H9 (cell line): ENCODE results near the gene PAQR5. TPM values are rescaled to one million over a fixed set of nuclear protein-coding genes. Genes with fewer than 3 reads are reported as not detected.

Experiments used
- DNase-seq: peaks from one replicate; pipeline ENCODE4 v3.0.0-alpha.2; 2017
- H2AFZ ChIP-seq: one replicate; pipeline ENCODE4 v1.6.1; 2013; ENCODE audit warnings: mild to moderate bottlenecking, low read length, control low read depth, moderate library complexity
- H2AK5ac ChIP-seq: 2 replicates; pipeline ENCODE4 v1.6.1; 2013; ENCODE audit warnings: low read length, control low read depth, mixed read lengths; ENCODE audit not compliant: insufficient read length
- H2BK120ac ChIP-seq: one replicate; pipeline ENCODE4 v1.6.1; 2013; ENCODE audit warnings: low read depth, mild to moderate bottlenecking, low read length, control low read depth, inconsistent platforms; ENCODE audit not compliant: poor library complexity, severe bottlenecking
- H2BK12ac ChIP-seq: 2 replicates; pipeline ENCODE4 v1.6.1; 2013; ENCODE audit warnings: low read length, control low read depth, mixed read lengths, low read depth; ENCODE audit not compliant: insufficient read length
- H2BK15ac ChIP-seq: 2 replicates; pipeline ENCODE4 v1.6.1; 2013; ENCODE audit warnings: low read depth, low read length, control low read depth
- H2BK20ac ChIP-seq: one replicate; pipeline ENCODE4 v1.6.1; 2013; ENCODE audit warnings: low read depth, mild to moderate bottlenecking, low read length, control low read depth, inconsistent platforms; ENCODE audit not compliant: poor library complexity, severe bottlenecking
- H2BK5ac ChIP-seq: 2 replicates; pipeline ENCODE4 v1.6.1; 2013; ENCODE audit warnings: low read length, control low read depth, mixed read lengths; ENCODE audit not compliant: insufficient read length
- H3K14ac ChIP-seq: 2 replicates; pipeline ENCODE4 v1.6.1; 2013; ENCODE audit warnings: low read length, control low read depth; ENCODE audit not compliant: insufficient read depth
- H3K18ac ChIP-seq: 2 replicates; pipeline ENCODE4 v1.6.1; 2013; ENCODE audit warnings: low read depth, mild to moderate bottlenecking, mixed read lengths, low read length, control low read depth; ENCODE audit not compliant: insufficient read length
- H3K23ac ChIP-seq: 2 replicates; pipeline ENCODE4 v1.6.1; 2013; ENCODE audit warnings: low read length, control low read depth, mixed read lengths, low read depth; ENCODE audit not compliant: insufficient read length
- H3K23me2 ChIP-seq: 2 replicates; pipeline ENCODE4 v1.6.1; 2013; ENCODE audit warnings: low read depth, mild to moderate bottlenecking, mixed read lengths, low read length, control low read depth; ENCODE audit not compliant: insufficient read length, poor library complexity, severe bottlenecking
- H3K27ac ChIP-seq: 2 replicates; pipeline ENCODE4 v1.5.1; 2013; ENCODE audit warnings: low read length, control low read depth, mixed read lengths, low read depth; ENCODE audit not compliant: insufficient read length
- H3K27me3 ChIP-seq: 2 replicates; pipeline ENCODE4 v1.6.1; 2013; ENCODE audit warnings: low read length, control low read depth, inconsistent platforms; ENCODE audit not compliant: insufficient read depth
- H3K4ac ChIP-seq: 2 replicates; pipeline ENCODE4 v1.6.1; 2013; ENCODE audit warnings: low read depth, mild to moderate bottlenecking, control low read depth, inconsistent platforms, low read length, moderate library complexity
- H3K4me1 ChIP-seq: 2 replicates; pipeline ENCODE4 v1.6.1; 2013; ENCODE audit warnings: low read length, control low read depth, inconsistent platforms; ENCODE audit not compliant: insufficient read depth
- H3K4me2 ChIP-seq: 2 replicates; pipeline ENCODE4 v1.6.1; 2013; ENCODE audit warnings: low read length, control low read depth, mixed read lengths; ENCODE audit not compliant: insufficient read length, insufficient read depth
- H3K56ac ChIP-seq: 2 replicates; pipeline ENCODE4 v1.6.1; 2013; ENCODE audit warnings: low read depth, mild to moderate bottlenecking, mixed read lengths, low read length, control low read depth; ENCODE audit not compliant: insufficient read length
- H3K79me1 ChIP-seq: 2 replicates; pipeline ENCODE4 v1.6.1; 2013; ENCODE audit warnings: low read depth, mild to moderate bottlenecking, moderate library complexity, low read length, control low read depth, inconsistent platforms; ENCODE audit not compliant: insufficient read depth, poor library complexity, severe bottlenecking
- H3K79me2 ChIP-seq: 2 replicates; pipeline ENCODE4 v1.6.1; 2013; ENCODE audit warnings: low read length, control low read depth, inconsistent platforms; ENCODE audit not compliant: insufficient read depth
- H3K9ac ChIP-seq: 2 replicates; pipeline ENCODE4 v1.6.1; 2013; ENCODE audit warnings: low read length, control low read depth, mixed read lengths; ENCODE audit not compliant: insufficient read length; ENCODE audit errors: extremely low read depth
- H3K9me3 ChIP-seq: one replicate; pipeline ENCODE4 v1.6.1; 2013; ENCODE audit warnings: low read depth, low read length, inconsistent platforms; ENCODE audit not compliant: control insufficient read depth
- H3T11ph ChIP-seq: one replicate; pipeline ENCODE4 v1.6.1; 2013; ENCODE audit warnings: mild to moderate bottlenecking, low read length, control low read depth, inconsistent platforms
- H4K20me1 ChIP-seq: one replicate; pipeline ENCODE4 v1.6.1; 2013; ENCODE audit not compliant: control insufficient read depth, insufficient read length, insufficient read depth
- H4K5ac ChIP-seq: 2 replicates; pipeline ENCODE4 v1.6.1; 2013; ENCODE audit warnings: low read depth, mild to moderate bottlenecking, mixed read lengths, low read length, control low read depth; ENCODE audit not compliant: insufficient read length
- H4K8ac ChIP-seq: replicated peaks from 2 replicates; pipeline ENCODE4 v1.6.1; 2013; ENCODE audit warnings: low read length, control low read depth, mixed read lengths, low read depth; ENCODE audit not compliant: insufficient read length
- H4K91ac ChIP-seq: 2 replicates; pipeline ENCODE4 v1.6.1; 2013; ENCODE audit warnings: low read depth, mild to moderate bottlenecking, moderate library complexity, mixed read lengths, low read length, control low read depth; ENCODE audit not compliant: insufficient read length
- H3K27ac Mint-ChIP-seq, 3 experiments: 2 replicates in 2 of 3; 3 replicates in 1 of 3; pipeline ENCODE4 v1.8.0; 2020 to 2021; ENCODE audit warnings: mixed read lengths in 3 of 3, mild to moderate bottlenecking in 1 of 3, moderate library complexity in 1 of 3
- H3K27me3 Mint-ChIP-seq: 2 replicates; pipeline ENCODE4 v1.8.0; 2021; ENCODE audit warnings: low read depth, mild to moderate bottlenecking, moderate library complexity, mixed read lengths
- H3K36me3 Mint-ChIP-seq, 3 experiments: 2 replicates in 2 of 3; 3 replicates in 1 of 3; pipeline ENCODE4 v1.8.0; 2020 to 2021; ENCODE audit warnings: low read depth in 3 of 3, mixed read lengths in 3 of 3; ENCODE audit not compliant: insufficient read depth in 1 of 3
- H3K4me1 Mint-ChIP-seq, 2 experiments: 2 replicates each; pipeline ENCODE4 v1.8.0; 2020; ENCODE audit warnings: mixed read lengths in 2 of 2
- H3K4me3 Mint-ChIP-seq, 2 experiments: 2 replicates in 1 of 2; 3 replicates in 1 of 2; pipeline ENCODE4 v1.8.0; 2020 to 2021; ENCODE audit warnings: mild to moderate bottlenecking in 2 of 2, mixed read lengths in 2 of 2, moderate library complexity in 1 of 2
- H3K9me3 Mint-ChIP-seq, 2 experiments: 2 replicates in 1 of 2; 3 replicates in 1 of 2; pipeline ENCODE4 v1.8.0; 2020; ENCODE audit warnings: mild to moderate bottlenecking in 2 of 2, mixed read lengths in 2 of 2, moderate library complexity in 1 of 2
- WGBS: extraction: QIAGEN DNeasy Blood & Tissue Kit; methylation state at CpG from one replicate; pipeline ENCODE4 v1.1.7; 2013; ENCODE audit warnings: missing lambda C conversion rate, low lambda C conversion rate, mixed read lengths; ENCODE audit not compliant: insufficient read length; ENCODE audit errors: extremely low coverage; 5-methylcytosine and 5-hydroxymethylcytosine counted together
- total RNA-seq: library from RNA; stranded (reverse); gene quantifications from 2 replicates; pipeline ENCODE4 v1.2.1, GENCODE V29; 2021
- TF ChIP-seq, protein P1 (sequence below): fragments of 200-600 bp; sonication (generic); conservative IDR thresholded peaks from 3 replicates; pipeline ENCODE4 v1.8.0; 2021; ENCODE audit warnings: antibody characterized with exemption, mild to moderate bottlenecking

The PAQR5 gene
- total RNA-seq, 1 experiment from 2014 or later, result 1.6 TPM

DNA sequence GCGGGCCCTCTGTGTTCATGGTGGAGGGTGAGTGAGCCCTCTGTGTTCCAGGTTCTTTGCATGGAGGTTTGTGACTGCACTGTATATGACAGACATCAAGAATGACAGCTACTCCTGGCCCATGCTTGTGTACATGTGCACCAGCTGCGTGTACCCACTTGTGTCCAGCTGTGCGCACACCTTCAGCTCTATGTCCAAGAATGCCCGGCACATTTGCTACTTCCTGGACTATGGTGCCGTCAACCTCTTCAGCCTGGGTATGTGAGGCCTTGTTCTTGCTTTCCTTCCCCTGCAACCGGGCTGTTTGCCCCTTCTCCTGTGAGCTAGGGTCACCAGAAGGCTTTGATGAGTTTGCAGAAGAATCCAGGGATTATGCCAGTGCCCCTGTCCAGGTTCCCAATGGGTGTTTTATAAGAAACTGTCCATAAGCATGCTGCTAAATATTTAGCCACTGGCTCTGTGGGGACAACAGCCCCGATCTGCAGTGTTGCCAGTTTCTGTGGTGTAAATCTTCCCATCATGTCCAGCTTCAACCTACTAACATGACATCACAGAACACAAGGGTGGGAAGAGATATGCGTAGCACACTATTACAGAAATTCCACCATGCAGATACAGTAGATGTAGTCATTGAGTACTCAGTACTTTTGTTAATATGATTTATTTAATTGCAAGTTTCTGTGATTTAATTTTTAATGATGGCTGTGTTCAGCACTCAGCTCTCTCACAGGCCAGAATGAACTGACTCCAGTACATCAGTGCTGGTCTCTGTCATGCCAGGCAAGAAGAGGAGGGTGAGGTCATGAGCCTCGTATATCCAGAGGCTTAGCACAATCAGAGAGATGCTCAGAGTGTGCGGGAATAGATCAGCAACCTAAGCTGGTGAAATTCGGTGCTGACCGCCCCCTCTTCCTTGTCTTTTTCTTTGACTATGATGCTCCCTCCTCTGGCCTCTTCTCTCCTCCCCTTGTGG is 86.2 kb downstream of the PAQR5 start:
- Mint-ChIP-seq H3K4me1 (peaks cover 14 to 20% of the 10 kb centered on the region in 2 experiments), H3K27me3 (peaks cover 2% of the 10 kb centered on the region; the same call in 1 of the 2 replicates), H3K27ac (no peak overlapping the region), H3K4me3 (no peak overlapping the region), H3K36me3 (no peaks in the 10 kb centered on the region), H3K9me3 (no peaks in the 10 kb centered on the region)
- Histone ChIP-seq H3K79me1 (no peaks in the 10 kb centered on the region), H3K79me2 (no peaks in the 10 kb centered on the region), H2BK12ac (no peak overlapping the region), H2BK120ac (no peak overlapping the region), H3K4me1 (no peaks in the 10 kb centered on the region), H4K20me1 (no peaks in the 10 kb centered on the region), H3K56ac (no peak overlapping the region), H2BK15ac (no peak overlapping the region), H3K14ac (no peak overlapping the region), H3K9ac (no peak overlapping the region), H3K23me2 (no peaks in the 10 kb centered on the region), H4K8ac (no peak overlapping the region), H2AK5ac (no peak overlapping the region), H4K5ac (no peak overlapping the region), H3K27ac (no peak overlapping the region), H3T11ph (no peak overlapping the region), H3K4me2 (no peak overlapping the region), H3K18ac (no peak overlapping the region), H3K23ac (no peak overlapping the region), H3K9me3 (no peaks in the 10 kb centered on the region), H2BK5ac (no peak overlapping the region), H3K27me3 (no peaks in the 10 kb centered on the region), H2AFZ (no peak overlapping the region), H3K4ac (no peak overlapping the region), H2BK20ac (no peak overlapping the region), H4K91ac (no peak overlapping the region)
- WGBS, result no CpG with 5 or more reads among the region's 12 CpGs
- DNase-seq, result no peak
- TF ChIP-seq, protein P1, sequence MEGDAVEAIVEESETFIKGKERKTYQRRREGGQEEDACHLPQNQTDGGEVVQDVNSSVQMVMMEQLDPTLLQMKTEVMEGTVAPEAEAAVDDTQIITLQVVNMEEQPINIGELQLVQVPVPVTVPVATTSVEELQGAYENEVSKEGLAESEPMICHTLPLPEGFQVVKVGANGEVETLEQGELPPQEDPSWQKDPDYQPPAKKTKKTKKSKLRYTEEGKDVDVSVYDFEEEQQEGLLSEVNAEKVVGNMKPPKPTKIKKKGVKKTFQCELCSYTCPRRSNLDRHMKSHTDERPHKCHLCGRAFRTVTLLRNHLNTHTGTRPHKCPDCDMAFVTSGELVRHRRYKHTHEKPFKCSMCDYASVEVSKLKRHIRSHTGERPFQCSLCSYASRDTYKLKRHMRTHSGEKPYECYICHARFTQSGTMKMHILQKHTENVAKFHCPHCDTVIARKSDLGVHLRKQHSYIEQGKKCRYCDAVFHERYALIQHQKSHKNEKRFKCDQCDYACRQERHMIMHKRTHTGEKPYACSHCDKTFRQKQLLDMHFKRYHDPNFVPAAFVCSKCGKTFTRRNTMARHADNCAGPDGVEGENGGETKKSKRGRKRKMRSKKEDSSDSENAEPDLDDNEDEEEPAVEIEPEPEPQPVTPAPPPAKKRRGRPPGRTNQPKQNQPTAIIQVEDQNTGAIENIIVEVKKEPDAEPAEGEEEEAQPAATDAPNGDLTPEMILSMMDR, result no peak
